HCT116 (cell line): ENCODE results near the gene NEK9. TPM values are rescaled to one million over a fixed set of nuclear protein-coding genes. Genes with fewer than 3 reads are reported as not detected.

Source experiments
- ATAC-seq: fragments of 200-7000 bp; cut with Tn5 transposase; 2 replicates; pipeline ENCODE4 v1.9.1; 2020; ENCODE audit warnings: mild to moderate bottlenecking, moderate library complexity
- BruUV-seq: library from RNA; stranded (reverse); fragments of 400-500 nt; replicated peaks from 2 replicates; lab custom pipeline; 2021; lab: Mats Ljungman, UMichigan
- CTCF ChIA-PET: fragments of 300-600 bp; sonication (Branson Sonifier 250); formaldehyde crosslinking; loops from one replicate; lab custom pipeline; 2021; ENCODE audit warnings: antibody characterized with exemption; lab: Charles Lee
- POLR2A ChIA-PET: fragments of 300-600, 350-600 bp; sonication (Branson Sonifier 250); formaldehyde crosslinking; loops from one replicate; lab custom pipeline; 2021; ENCODE audit warnings: antibody characterized with exemption; lab: Charles Lee
- RAD21 ChIA-PET, 2 experiments: fragments of 300-600 bp; sonication (Branson Sonifier 250); formaldehyde crosslinking; loops; one replicate each; lab custom pipeline; 2023; ENCODE audit warnings: low total read pairs in 2 of 2; ENCODE audit not compliant: uncharacterized antibody in 2 of 2, unreplicated experiment in 2 of 2, low non-redundant PET in 1 of 2; lab: Charles Lee
- DNase-seq: peaks from one replicate; pipeline ENCODE4 v3.0.0-alpha.2; 2010; ENCODE audit warnings: low read depth, low spot score
- H2AFZ ChIP-seq: fragments of 200-600 bp; shearing (Covaris generic), sonication (generic); 2 replicates; pipeline ENCODE4 v1.6.1; 2017; ENCODE audit warnings: low read depth, mixed run types, mixed read lengths, antibody characterized with exemption, low read length; ENCODE audit not compliant: poor library complexity, severe bottlenecking
- H3K27ac ChIP-seq: 2 replicates; pipeline ENCODE4 v1.5.1; 2012; ENCODE audit warnings: low read depth, low read length
- H3K27me3 ChIP-seq: fragments of 200-600 bp; sonication (generic); 2 replicates; pipeline ENCODE4 v1.6.1; 2016; ENCODE audit warnings: mixed run types, low read length, mixed read lengths; ENCODE audit not compliant: insufficient read depth
- H3K36me3 ChIP-seq, 2 experiments: fragments of 200-500 bp in 1 of 2; fragments of 200-600 bp in 1 of 2; sonication (Bioruptor generic) in 1 of 2; sonication (generic) in 1 of 2; 2 replicates each; pipeline versions ENCODE4 v1.5.1 to v1.6.1; 2014 to 2016; ENCODE audit warnings: low read length in 2 of 2, inconsistent platforms in 1 of 2, mixed read lengths in 1 of 2, mixed run types in 1 of 2; ENCODE audit not compliant: insufficient read depth in 2 of 2, control insufficient read depth in 1 of 2
- H3K4me1 ChIP-seq, 2 experiments: fragments of 200-600 bp in 1 of 2; sonication (generic) in 1 of 2; 2 replicates each; pipeline versions ENCODE4 v1.5.1 to v1.6.1; 2012 to 2017; ENCODE audit warnings: low read length in 2 of 2, inconsistent platforms in 1 of 2, mild to moderate bottlenecking in 1 of 2, mixed read lengths in 1 of 2, mixed run types in 1 of 2, moderate library complexity in 1 of 2; ENCODE audit not compliant: insufficient read depth in 2 of 2, control insufficient read depth in 1 of 2
- H3K4me2 ChIP-seq: fragments of 200-600 bp; sonication (generic); 2 replicates; pipeline ENCODE4 v1.6.1; 2017; ENCODE audit warnings: mixed run types, low read length, mixed read lengths
- H3K4me3 ChIP-seq, 2 experiments: fragments of 200-600 bp in 1 of 2; sonication (generic) in 1 of 2; replicated peaks in 1 of 2; 2 replicates each; pipeline ENCODE4 v1.5.1; 2011 to 2016; ENCODE audit warnings: low read length in 2 of 2, control low read depth in 1 of 2, low read depth in 1 of 2, mild to moderate bottlenecking in 1 of 2, mixed read lengths in 1 of 2, mixed run types in 1 of 2
- H3K79me2 ChIP-seq: fragments of 200-600 bp; sonication (generic); 2 replicates; pipeline ENCODE4 v1.6.1; 2017; ENCODE audit warnings: mild to moderate bottlenecking, mixed run types, low read length, moderate library complexity, mixed read lengths; ENCODE audit not compliant: insufficient read depth
- H3K9ac ChIP-seq: fragments of 200-600 bp; sonication (generic); 2 replicates; pipeline ENCODE4 v1.6.1; 2016; ENCODE audit warnings: low read length, mixed read lengths
- H3K9me2 ChIP-seq: fragments of 200-600 bp; sonication (generic), shearing (Covaris generic); 2 replicates; pipeline ENCODE4 v1.6.1; 2017; ENCODE audit warnings: mixed run types, mild to moderate bottlenecking, moderate library complexity; ENCODE audit not compliant: insufficient read depth
- H3K9me3 ChIP-seq, 2 experiments: fragments of 200-500 bp in 1 of 2; fragments of 200-600 bp in 1 of 2; sonication (Bioruptor generic) in 1 of 2; sonication (generic) in 1 of 2; 2 replicates each; pipeline ENCODE4 v1.6.1; 2014 to 2017; ENCODE audit warnings: low read length in 2 of 2, mixed read lengths in 2 of 2, inconsistent platforms in 1 of 2, low read depth in 1 of 2, mild to moderate bottlenecking in 1 of 2, mixed run types in 1 of 2, moderate library complexity in 1 of 2; ENCODE audit not compliant: control insufficient read depth in 1 of 2, insufficient read depth in 1 of 2
- H4K20me1 ChIP-seq: fragments of 200-600 bp; sonication (generic), shearing (Covaris generic); 2 replicates; pipeline ENCODE4 v1.6.1; 2017; ENCODE audit warnings: mixed run types, mild to moderate bottlenecking, moderate library complexity; ENCODE audit not compliant: insufficient read depth
- ATF3 ChIP-seq: IDR thresholded peaks from 2 replicates; pipeline ENCODE4 v1.6.1; 2012
- CTCF ChIP-seq, 3 experiments: fragments of 200-600 bp in 1 of 3; sonication (generic) in 1 of 3; IDR thresholded peaks in 2 of 3; conservative IDR thresholded peaks in 1 of 3; 2 replicates each; pipeline ENCODE4 v1.5.1; 2012 to 2017; ENCODE audit warnings: low read depth in 2 of 3, low read length in 2 of 3, antibody characterized with exemption in 1 of 3, borderline replicate concordance in 1 of 3, control low read depth in 1 of 3, mild to moderate bottlenecking in 1 of 3, mixed read lengths in 1 of 3, mixed run types in 1 of 3, moderate library complexity in 1 of 3; ENCODE audit not compliant: insufficient read depth in 1 of 3
- ELF1 ChIP-seq: IDR thresholded peaks from 2 replicates; pipeline ENCODE4 v1.6.1; 2012; ENCODE audit warnings: low read depth, borderline replicate concordance
- EZH2 ChIP-seq: fragments of 200-600 bp; sonication (generic); IDR thresholded peaks from 2 replicates; pipeline ENCODE4 v1.6.1; 2017; ENCODE audit warnings: antibody characterized with exemption, mixed run types
- EZH2phosphoT487 ChIP-seq: fragments of 200-600 bp; IDR thresholded peaks from 2 replicates; pipeline ENCODE4 v1.6.1; 2018; ENCODE audit warnings: antibody characterized with exemption, borderline replicate concordance
- JUND ChIP-seq: IDR thresholded peaks from 2 replicates; pipeline ENCODE4 v1.6.1; 2012
- MAX ChIP-seq: IDR thresholded peaks from 2 replicates; pipeline ENCODE4 v1.6.1; 2012
- POLR2A ChIP-seq: IDR thresholded peaks from 2 replicates; pipeline ENCODE4 v1.7.0; 2011; ENCODE audit warnings: borderline replicate concordance; ENCODE audit not compliant: insufficient read depth, insufficient read length; ENCODE audit errors: extremely low read depth
- POLR2AphosphoS5 ChIP-seq: IDR thresholded peaks from 2 replicates; pipeline ENCODE4 v1.6.1; 2011; ENCODE audit warnings: mild to moderate bottlenecking, low read depth, low read length, moderate library complexity
- RAD21 ChIP-seq: IDR thresholded peaks from 2 replicates; pipeline ENCODE4 v1.6.1; 2012; ENCODE audit warnings: low read depth, mild to moderate bottlenecking
- REST ChIP-seq: IDR thresholded peaks from 2 replicates; pipeline ENCODE4 v1.6.1; 2012; ENCODE audit warnings: low read depth
- SP1 ChIP-seq: IDR thresholded peaks from 2 replicates; pipeline ENCODE4 v1.6.1; 2012; ENCODE audit warnings: low read depth
- SRF ChIP-seq: IDR thresholded peaks from 2 replicates; pipeline ENCODE4 v1.6.1; 2012; ENCODE audit warnings: low read depth
- TCF7L2 ChIP-seq: IDR thresholded peaks from 2 replicates; pipeline ENCODE4 v1.7.0; 2011; ENCODE audit warnings: borderline replicate concordance, inconsistent platforms; ENCODE audit not compliant: insufficient read depth, insufficient read length; ENCODE audit errors: extremely low read depth
- ZFX ChIP-seq: fragments of 450-650 bp; IDR thresholded peaks from 2 replicates; pipeline ENCODE4 v1.6.1; 2017
- ZNF274 ChIP-seq: fragments of 200-500 bp; sonication (Bioruptor generic); IDR thresholded peaks from 2 replicates; pipeline ENCODE4 v1.6.1; 2014; ENCODE audit warnings: mild to moderate bottlenecking, low read depth, low read length, inconsistent platforms
- intact Hi-C: fragments of 100-400 bp; cut with micrococcal nuclease; formaldehyde crosslinking; loops from 2 replicates; pipeline ENCODE4 v1.10.0; 2022
- total RNA-seq: library from RNA; stranded (reverse); gene quantifications from one replicate; pipeline ENCODE4 v1.2.1, GENCODE V29; 2021; ENCODE audit not compliant: unreplicated experiment

NEK9 gene
- total RNA-seq, 1 experiment from 2014 or later: 64.4 TPM

- Histone ChIP-seq H3K4me3 (no peak overlapping the region), H3K79me2 (peaks cover 31% of the 10 kb centered on the region), H3K27me3 (no peaks in the 10 kb centered on the region), H2AFZ (no peak overlapping the region), H3K4me2 (no peak overlapping the region), H4K20me1 (no peaks in the 10 kb centered on the region), H3K27ac (no peak overlapping the region), H3K36me3 (peaks cover 0 to 7% of the 10 kb centered on the region in 2 experiments; a peak in 2 of 4 replicates), H3K9me2 (no peaks in the 10 kb centered on the region), H3K9ac (no peak overlapping the region), H3K4me1 (peaks cover 0 to 16% of the 10 kb centered on the region in 2 experiments; a peak in 3 of 4 replicates), H3K9me3 (no peaks in the 10 kb centered on the region)
- intact Hi-C loops: no loop called here
- BruUV-seq: no TSS peak
- ATAC-seq (no peak), DNase-seq (no peak)
- ChIA-PET POLR2A (no interaction called here), CTCF (no interaction called here), RAD21 (no interaction called here)
- no peak for TF ChIP-seq ZNF274
- TF ChIP-seq RAD21: no peak
- TF ChIP-seq TCF7L2: no peak
- no peak for TF ChIP-seq EZH2
- TF ChIP-seq ATF3: no peak
- TF ChIP-seq SRF: no peak
- TF ChIP-seq SP1: no peak
- no peak for TF ChIP-seq EZH2phosphoT487
- TF ChIP-seq MAX: no peak
- TF ChIP-seq ELF1: no peak
- no peak for TF ChIP-seq REST
- TF ChIP-seq JUND: no peak
- TF ChIP-seq POLR2AphosphoS5: no peak
- no peak for TF ChIP-seq POLR2A
- TF ChIP-seq ZFX: no peak
- no peak for TF ChIP-seq CTCF (IDR thresholded peaks at IDR 0.05 in 2 of 3, conservative IDR thresholded peaks at IDR 0.05 in 1 of 3; ENCODE audit: borderline replicate concordance in 1 of 3, insufficient read depth in 1 of 3, low read depth in 2 of 3, low read length in 2 of 3)
Measured at GRCh38 chr14:75053396-75054291, 73.2 kb downstream of the NEK9 start.
